ENCODE measurements around the gene PEX1. TPM values are rescaled to one million over a fixed set of nuclear protein-coding genes. Genes with fewer than 3 reads are reported as not detected.
A peak's percentile ranks its signal among the peaks of the same experiment; 100 is the strongest.

The PEX1 gene
- total RNA-seq (17.6 TPM), polyA plus RNA-seq (27.9 TPM)
- long read RNA-seq, donor 1, result 0 reads
- long read RNA-seq, donor 2, result 0 reads
- long read RNA-seq, donor 3, full-length matches to known transcripts, result 5 of 10 reads
- long read RNA-seq, donor 3, partial matches to known transcripts, result 5 of 10 reads
- long read RNA-seq, donor 3, other reads (novel, unspliced or antisense), result 0 of 10 reads
- long read RNA-seq, donor 4, partial matches to known transcripts, result 0 of 1 reads
- long read RNA-seq, donor 4, other reads (novel, unspliced or antisense), result 0 of 1 reads
- long read RNA-seq, donor 5, full-length matches to known transcripts, result 3 of 9 reads
- long read RNA-seq, donor 5, partial matches to known transcripts, result 6 of 9 reads
- long read RNA-seq, donor 5, other reads (novel, unspliced or antisense), result 0 of 9 reads
- long read RNA-seq, donor 6, partial matches to known transcripts, result 0 of 1 reads
- long read RNA-seq, donor 6, other reads (novel, unspliced or antisense), result 0 of 1 reads
- long read RNA-seq, donor 7, result 0 reads
- long read RNA-seq, donor 8, partial matches to known transcripts, result 0 of 1 reads
- long read RNA-seq, donor 8, other reads (novel, unspliced or antisense), result 0 of 1 reads
- long read RNA-seq, donor 9, partial matches to known transcripts, result 0 of 2 reads
- long read RNA-seq, donor 9, other reads (novel, unspliced or antisense), result 0 of 2 reads
- long read RNA-seq, donor 10, partial matches to known transcripts, result 5 of 5 reads
- long read RNA-seq, donor 10, other reads (novel, unspliced or antisense), result 0 of 5 reads

- no peaks in the 10 kb centered on the region for H3K27me3 ChIP-seq (ENCODE audit: control insufficient read depth in 2 of 2, insufficient read depth in 1 of 2, low read length in 1 of 2)
- peaks cover 6 to 7% of the 10 kb centered on the region in 2 donors for H3K4me1 ChIP-seq (ENCODE audit: control insufficient read depth in 2 of 2, insufficient read depth in 2 of 2, low read length in 2 of 2)
- H3K27ac ChIP-seq (ENCODE audit: low read depth in 1 of 2, low read length in 1 of 2), result peak within 1 kb of the TSS; percentile 92 to 94
- peak; percentile 88 to 99 (median 98) for DNase-seq (ENCODE audit: low read depth in 6 of 9, low spot score in 9 of 9)
- H3K9me3 ChIP-seq (ENCODE audit: control insufficient read depth in 2 of 2, insufficient read depth in 1 of 2, low read length in 1 of 2), result no peaks in the 10 kb centered on the region
- WGBS, result under 1% methylated on average over 79 of the region's 79 CpGs
- peaks cover 7 to 26% of the 10 kb centered on the region in 2 donors for H3K36me3 ChIP-seq (ENCODE audit: control insufficient read depth in 2 of 2, insufficient read depth in 2 of 2, low read length in 1 of 2)
- peak within 1 kb of the TSS; percentile 68 to 96 for H3K4me3 ChIP-seq (ENCODE audit: low read length in 2 of 2)
Measured at GRCh38 chr7:92528188-92528957, at the start of gene PEX1, which contains the start of gene RBM48. TSS of gene PEX1 (minus strand) at chr7:92528520. CDS start at chr7:92528435, 85 bp downstream. TSS of gene RBM48 (plus strand) at chr7:92528795. CDS start at chr7:92528814, 19 bp downstream.

- H3K4me1 ChIP-seq (ENCODE audit: control insufficient read depth in 2 of 2, insufficient read depth in 2 of 2, low read length in 2 of 2), result no peaks in the 10 kb centered on the region
- DNase-seq (ENCODE audit: low read depth in 6 of 9, low spot score in 9 of 9), result no peak
- no peaks in the 10 kb centered on the region for H3K27me3 ChIP-seq (ENCODE audit: control insufficient read depth in 2 of 2, insufficient read depth in 1 of 2, low read length in 1 of 2)
- no peak overlapping the region for H3K4me3 ChIP-seq (ENCODE audit: low read length in 2 of 2)
- H3K9me3 ChIP-seq (ENCODE audit: control insufficient read depth in 2 of 2, insufficient read depth in 1 of 2, low read length in 1 of 2), result no peaks in the 10 kb centered on the region
- H3K27ac ChIP-seq (ENCODE audit: low read depth in 1 of 2, low read length in 1 of 2), result no peak overlapping the region
- peaks cover 26 to 62% of the 10 kb centered on the region in 2 donors for H3K36me3 ChIP-seq (ENCODE audit: control insufficient read depth in 2 of 2, insufficient read depth in 2 of 2, low read length in 1 of 2)
- 98% methylated on average over 3 of the region's 3 CpGs for WGBS
Measured at GRCh38 chr7:92576296-92576695, 48.0 kb upstream of the PEX1 start.

- DNase-seq (ENCODE audit: low read depth in 6 of 9, low spot score in 9 of 9), result no peak
- no peaks in the 10 kb centered on the region for H3K27me3 ChIP-seq (ENCODE audit: control insufficient read depth in 2 of 2, insufficient read depth in 1 of 2, low read length in 1 of 2)
- 97% methylated on average over 4 of the region's 4 CpGs for WGBS
- no peaks in the 10 kb centered on the region for H3K9me3 ChIP-seq (ENCODE audit: control insufficient read depth in 2 of 2, insufficient read depth in 1 of 2, low read length in 1 of 2)
- H3K27ac ChIP-seq (ENCODE audit: low read depth in 1 of 2, low read length in 1 of 2), result no peak overlapping the region
- no peaks in the 10 kb centered on the region for H3K4me1 ChIP-seq (ENCODE audit: control insufficient read depth in 2 of 2, insufficient read depth in 2 of 2, low read length in 2 of 2)
- H3K36me3 ChIP-seq (ENCODE audit: control insufficient read depth in 2 of 2, insufficient read depth in 2 of 2, low read length in 1 of 2), result peaks cover 17 to 55% of the 10 kb centered on the region in 2 donors
- no peak overlapping the region for H3K4me3 ChIP-seq (ENCODE audit: low read length in 2 of 2)
Measured at GRCh38 chr7:92569137-92569536, 40.8 kb upstream of the PEX1 start.

- WGBS, result 98% methylated on average over 6 of the region's 6 CpGs
- H3K27me3 ChIP-seq (ENCODE audit: control insufficient read depth in 2 of 2, insufficient read depth in 1 of 2, low read length in 1 of 2), result no peaks in the 10 kb centered on the region
- DNase-seq (ENCODE audit: low read depth in 6 of 9, low spot score in 9 of 9), result no peak
- no peak overlapping the region for H3K27ac ChIP-seq (ENCODE audit: low read depth in 1 of 2, low read length in 1 of 2)
- H3K9me3 ChIP-seq (ENCODE audit: control insufficient read depth in 2 of 2, insufficient read depth in 1 of 2, low read length in 1 of 2), result no peaks in the 10 kb centered on the region
- H3K4me1 ChIP-seq (ENCODE audit: control insufficient read depth in 2 of 2, insufficient read depth in 2 of 2, low read length in 2 of 2), result no peaks in the 10 kb centered on the region
- no peak overlapping the region for H3K4me3 ChIP-seq (ENCODE audit: low read length in 2 of 2)
- peaks cover 17 to 62% of the 10 kb centered on the region in 2 donors for H3K36me3 ChIP-seq (ENCODE audit: control insufficient read depth in 2 of 2, insufficient read depth in 2 of 2, low read length in 1 of 2)
Measured at GRCh38 chr7:92567460-92567859, 39.1 kb upstream of the PEX1 start.

GRCh38 chr7:92563345-92563744 is 35.0 kb upstream of the PEX1 start:
- no peaks in the 10 kb centered on the region for H3K9me3 ChIP-seq (ENCODE audit: control insufficient read depth in 2 of 2, insufficient read depth in 1 of 2, low read length in 1 of 2)
- no peak overlapping the region for H3K4me3 ChIP-seq (ENCODE audit: low read length in 2 of 2)
- H3K27ac ChIP-seq (ENCODE audit: low read depth in 1 of 2, low read length in 1 of 2), result no peak overlapping the region
- H3K36me3 ChIP-seq (ENCODE audit: control insufficient read depth in 2 of 2, insufficient read depth in 2 of 2, low read length in 1 of 2), result peaks cover 13 to 61% of the 10 kb centered on the region in 2 donors
- H3K27me3 ChIP-seq (ENCODE audit: control insufficient read depth in 2 of 2, insufficient read depth in 1 of 2, low read length in 1 of 2), result no peaks in the 10 kb centered on the region
- WGBS, result 98% methylated on average over 2 of the region's 2 CpGs
- no peaks in the 10 kb centered on the region for H3K4me1 ChIP-seq (ENCODE audit: control insufficient read depth in 2 of 2, insufficient read depth in 2 of 2, low read length in 2 of 2)
- no peak for DNase-seq (ENCODE audit: low read depth in 6 of 9, low spot score in 9 of 9)

GRCh38 chr7:92560602-92561001 is 32.3 kb upstream of the PEX1 start:
- H3K27ac ChIP-seq (ENCODE audit: low read depth in 1 of 2, low read length in 1 of 2), result no peak overlapping the region
- H3K27me3 ChIP-seq (ENCODE audit: control insufficient read depth in 2 of 2, insufficient read depth in 1 of 2, low read length in 1 of 2), result no peaks in the 10 kb centered on the region
- no peak overlapping the region for H3K4me3 ChIP-seq (ENCODE audit: low read length in 2 of 2)
- H3K36me3 ChIP-seq (ENCODE audit: control insufficient read depth in 2 of 2, insufficient read depth in 2 of 2, low read length in 1 of 2), result peaks cover 5 to 42% of the 10 kb centered on the region in 2 donors
- no peaks in the 10 kb centered on the region for H3K9me3 ChIP-seq (ENCODE audit: control insufficient read depth in 2 of 2, insufficient read depth in 1 of 2, low read length in 1 of 2)
- no peaks in the 10 kb centered on the region for H3K4me1 ChIP-seq (ENCODE audit: control insufficient read depth in 2 of 2, insufficient read depth in 2 of 2, low read length in 2 of 2)
- no peak for DNase-seq (ENCODE audit: low read depth in 6 of 9, low spot score in 9 of 9)

- DNase-seq (ENCODE audit: low read depth in 6 of 9, low spot score in 9 of 9), result no peak
- no peaks in the 10 kb centered on the region for H3K9me3 ChIP-seq (ENCODE audit: control insufficient read depth in 2 of 2, insufficient read depth in 1 of 2, low read length in 1 of 2)
- H3K27me3 ChIP-seq (ENCODE audit: control insufficient read depth in 2 of 2, insufficient read depth in 1 of 2, low read length in 1 of 2), result no peaks in the 10 kb centered on the region
- peaks cover 5 to 21% of the 10 kb centered on the region in 2 donors for H3K36me3 ChIP-seq (ENCODE audit: control insufficient read depth in 2 of 2, insufficient read depth in 2 of 2, low read length in 1 of 2)
- no peak overlapping the region for H3K4me3 ChIP-seq (ENCODE audit: low read length in 2 of 2)
- no peak overlapping the region for H3K27ac ChIP-seq (ENCODE audit: low read depth in 1 of 2, low read length in 1 of 2)
- no peaks in the 10 kb centered on the region for H3K4me1 ChIP-seq (ENCODE audit: control insufficient read depth in 2 of 2, insufficient read depth in 2 of 2, low read length in 2 of 2)
- 98% methylated on average over 7 of the region's 7 CpGs for WGBS
Measured at GRCh38 chr7:92557808-92558362, 29.6 kb upstream of the PEX1 start.

GRCh38 chr7:92557249-92557648 is 28.9 kb upstream of the PEX1 start:
- Histone ChIP-seq H3K36me3 (ENCODE audit: control insufficient read depth in 2 of 2, insufficient read depth in 2 of 2, low read length in 1 of 2) (peaks cover 5 to 18% of the 10 kb centered on the region in 2 donors), H3K9me3 (ENCODE audit: control insufficient read depth in 2 of 2, insufficient read depth in 1 of 2, low read length in 1 of 2) (no peaks in the 10 kb centered on the region), H3K4me1 (ENCODE audit: control insufficient read depth in 2 of 2, insufficient read depth in 2 of 2, low read length in 2 of 2) (no peaks in the 10 kb centered on the region), H3K27ac (ENCODE audit: low read depth in 1 of 2, low read length in 1 of 2) (no peak overlapping the region), H3K27me3 (ENCODE audit: control insufficient read depth in 2 of 2, insufficient read depth in 1 of 2, low read length in 1 of 2) (no peaks in the 10 kb centered on the region), H3K4me3 (ENCODE audit: low read length in 2 of 2) (no peak overlapping the region)
- no peak for DNase-seq (ENCODE audit: low read depth in 6 of 9, low spot score in 9 of 9)
- WGBS, result 96% methylated on average over 2 of the region's 2 CpGs

Measured in thymus (tissue), 14 donors.